Nephron progenitor cell (in vitro differentiated cells): ENCODE measurements around the gene PRDX5.
"Not testable (repeated sequence)": the region's sequence is repeated elsewhere in the genome, so short reads cannot be mapped to it uniquely, and the experiment has no call there.

Source experiments
- DNase-seq: peaks from one replicate; pipeline ENCODE4 v3.0.0; 2021
- H3K27ac Mint-ChIP-seq: 2 replicates; pipeline ENCODE4 v1.8.0; 2021; ENCODE audit warnings: mild to moderate bottlenecking, moderate library complexity, mixed read lengths
- H3K27me3 Mint-ChIP-seq: 2 replicates; pipeline ENCODE4 v1.8.0; 2021; ENCODE audit warnings: mild to moderate bottlenecking, low read depth, mixed read lengths; ENCODE audit not compliant: poor library complexity
- H3K36me3 Mint-ChIP-seq: 2 replicates; pipeline ENCODE4 v1.8.0; 2021; ENCODE audit warnings: low read depth, mixed read lengths
- H3K4me1 Mint-ChIP-seq: 2 replicates; pipeline ENCODE4 v1.8.0; 2021; ENCODE audit warnings: mixed read lengths
- H3K4me3 Mint-ChIP-seq: 2 replicates; pipeline ENCODE4 v1.8.0; 2021; ENCODE audit warnings: mild to moderate bottlenecking, moderate library complexity, mixed read lengths
- H3K9me3 Mint-ChIP-seq: 2 replicates; pipeline ENCODE4 v1.8.0; 2021; ENCODE audit warnings: mild to moderate bottlenecking, moderate library complexity, mixed read lengths
- TF ChIP-seq, protein P1 (sequence below): fragments of 200-600 bp; sonication (generic); IDR thresholded peaks from 2 replicates; pipeline ENCODE4 v1.5.0; 2021; ENCODE audit warnings: antibody characterized with exemption

Gene PRDX5

DNA sequence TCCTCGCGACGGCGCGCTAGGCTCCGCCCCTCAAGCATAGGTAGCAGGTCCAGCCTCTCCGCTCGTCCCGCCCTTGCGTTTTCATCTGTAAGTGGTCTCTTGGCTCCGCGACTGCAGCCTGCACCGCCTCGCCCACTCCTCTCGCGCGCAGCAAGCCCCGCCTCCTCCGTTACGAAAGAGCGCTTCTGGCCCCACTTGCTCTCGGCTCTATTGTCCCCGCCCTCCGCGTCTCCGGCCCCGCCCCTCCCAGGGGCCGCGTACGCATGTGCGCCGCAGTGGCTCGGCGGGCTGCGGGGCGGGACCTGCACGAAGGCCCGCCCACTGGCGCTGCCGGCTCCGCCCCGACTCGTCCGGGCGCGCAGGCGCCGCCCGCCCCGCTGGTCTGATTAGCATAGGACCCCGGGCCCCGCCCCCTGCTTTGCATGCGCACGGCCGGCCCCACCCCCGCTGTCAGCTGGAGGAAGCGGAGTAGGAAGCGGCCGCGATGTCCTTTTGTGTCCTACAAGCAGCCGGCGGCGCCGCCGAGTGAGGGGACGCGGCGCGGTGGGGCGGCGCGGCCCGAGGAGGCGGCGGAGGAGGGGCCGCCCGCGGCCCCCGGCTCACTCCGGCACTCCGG lies 12.7 kb upstream of the PRDX5 start, which contains the start of gene ESRRA:
TSS of gene ESRRA (plus strand) at position 450 of the 616 bp plus-strand sequence. CDS start 1,656 bp downstream, outside the sequence.
- DNase-seq: peak; percentile 100
- Mint-ChIP-seq H3K9me3 (no peaks in the 10 kb centered on the region), H3K4me1 (peaks cover 31% of the 10 kb centered on the region), H3K27me3 (peaks cover 41% of the 10 kb centered on the region), H3K4me3 (peak within 1 kb of the TSS; percentile 95), H3K36me3 (peaks cover 5% of the 10 kb centered on the region), H3K27ac (peak within 1 kb of the TSS; percentile 97)
- TF ChIP-seq, protein P1, sequence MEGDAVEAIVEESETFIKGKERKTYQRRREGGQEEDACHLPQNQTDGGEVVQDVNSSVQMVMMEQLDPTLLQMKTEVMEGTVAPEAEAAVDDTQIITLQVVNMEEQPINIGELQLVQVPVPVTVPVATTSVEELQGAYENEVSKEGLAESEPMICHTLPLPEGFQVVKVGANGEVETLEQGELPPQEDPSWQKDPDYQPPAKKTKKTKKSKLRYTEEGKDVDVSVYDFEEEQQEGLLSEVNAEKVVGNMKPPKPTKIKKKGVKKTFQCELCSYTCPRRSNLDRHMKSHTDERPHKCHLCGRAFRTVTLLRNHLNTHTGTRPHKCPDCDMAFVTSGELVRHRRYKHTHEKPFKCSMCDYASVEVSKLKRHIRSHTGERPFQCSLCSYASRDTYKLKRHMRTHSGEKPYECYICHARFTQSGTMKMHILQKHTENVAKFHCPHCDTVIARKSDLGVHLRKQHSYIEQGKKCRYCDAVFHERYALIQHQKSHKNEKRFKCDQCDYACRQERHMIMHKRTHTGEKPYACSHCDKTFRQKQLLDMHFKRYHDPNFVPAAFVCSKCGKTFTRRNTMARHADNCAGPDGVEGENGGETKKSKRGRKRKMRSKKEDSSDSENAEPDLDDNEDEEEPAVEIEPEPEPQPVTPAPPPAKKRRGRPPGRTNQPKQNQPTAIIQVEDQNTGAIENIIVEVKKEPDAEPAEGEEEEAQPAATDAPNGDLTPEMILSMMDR: no peak

DNA sequence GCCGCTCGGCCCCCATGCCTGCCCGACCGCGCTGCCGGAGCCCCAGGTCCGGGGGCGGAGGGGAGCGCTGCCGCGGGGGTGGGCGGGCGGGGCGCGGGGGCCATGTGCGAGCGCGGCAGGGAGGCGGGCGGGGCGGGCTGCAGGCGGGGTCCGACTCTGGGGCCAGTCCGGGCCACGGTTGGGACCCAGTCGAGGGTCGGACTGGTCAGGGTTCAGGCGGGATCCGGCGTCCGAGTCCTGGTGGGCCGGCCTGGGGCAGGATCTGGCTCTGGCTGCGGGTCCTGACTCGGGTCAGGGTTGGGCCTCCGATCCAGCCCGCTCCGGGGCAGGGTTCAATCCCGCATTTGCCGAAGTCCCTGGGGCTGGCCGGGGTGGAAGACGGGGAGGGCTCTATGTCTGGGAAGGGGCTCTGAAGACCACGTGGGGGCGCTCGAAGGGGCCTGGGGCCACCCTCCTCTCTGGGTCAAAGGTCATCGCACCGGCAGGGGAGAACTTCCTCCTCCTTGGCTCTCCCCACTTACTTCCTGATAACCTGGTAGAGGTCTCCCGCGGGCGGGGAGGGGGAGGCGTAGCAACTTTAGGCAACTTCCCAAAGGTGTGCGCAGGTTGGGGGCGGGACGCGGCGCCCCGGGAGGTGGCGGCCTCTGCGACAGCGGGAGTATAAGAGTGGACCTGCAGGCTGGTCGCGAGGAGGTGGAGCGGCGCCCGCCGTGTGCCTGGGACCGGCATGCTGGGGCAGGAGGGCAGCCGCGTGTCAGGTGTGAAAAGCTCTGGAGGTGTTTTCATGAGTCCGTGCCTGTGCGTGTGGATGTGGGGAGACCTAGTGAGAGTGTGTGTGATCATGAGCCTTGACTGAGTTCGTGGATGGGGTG lies 12.0 kb upstream of the PRDX5 start:
- peak overlapping the region; percentile 95 for H3K4me3 Mint-ChIP-seq
- peak; percentile 75 for DNase-seq
- no peaks in the 10 kb centered on the region for H3K9me3 Mint-ChIP-seq
- TF ChIP-seq, protein P1: peak; percentile 23
- H3K27me3 Mint-ChIP-seq: peaks cover 34% of the 10 kb centered on the region
- peak overlapping the region; percentile 97 for H3K27ac Mint-ChIP-seq
- peaks cover 25% of the 10 kb centered on the region for H3K4me1 Mint-ChIP-seq
- peaks cover 5% of the 10 kb centered on the region for H3K36me3 Mint-ChIP-seq

DNA sequence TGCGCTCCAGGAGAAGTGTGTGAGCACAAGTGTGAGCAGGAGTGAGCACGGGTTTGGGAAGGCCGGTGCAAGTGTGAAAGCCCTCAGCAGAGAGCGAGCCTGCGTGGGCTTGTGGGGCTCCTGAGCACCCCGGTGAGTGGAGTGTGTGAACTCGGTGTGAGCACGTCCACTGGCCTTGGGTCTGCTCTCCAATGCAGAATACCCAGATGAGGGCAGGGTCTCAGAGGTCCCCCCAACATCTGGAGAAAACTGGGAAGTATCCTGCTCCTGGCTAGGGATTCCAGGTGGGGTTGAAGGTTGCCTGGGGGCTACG lies 11.4 kb upstream of the PRDX5 start:
- Mint-ChIP-seq H3K27ac (peak overlapping the region; percentile 97), H3K4me3 (peak overlapping the region; percentile 95), H3K27me3 (peaks cover 28% of the 10 kb centered on the region), H3K9me3 (no peaks in the 10 kb centered on the region), H3K36me3 (peaks cover 5% of the 10 kb centered on the region), H3K4me1 (peaks cover 25% of the 10 kb centered on the region)
- TF ChIP-seq, protein P1: no peak
- no peak for DNase-seq

DNA sequence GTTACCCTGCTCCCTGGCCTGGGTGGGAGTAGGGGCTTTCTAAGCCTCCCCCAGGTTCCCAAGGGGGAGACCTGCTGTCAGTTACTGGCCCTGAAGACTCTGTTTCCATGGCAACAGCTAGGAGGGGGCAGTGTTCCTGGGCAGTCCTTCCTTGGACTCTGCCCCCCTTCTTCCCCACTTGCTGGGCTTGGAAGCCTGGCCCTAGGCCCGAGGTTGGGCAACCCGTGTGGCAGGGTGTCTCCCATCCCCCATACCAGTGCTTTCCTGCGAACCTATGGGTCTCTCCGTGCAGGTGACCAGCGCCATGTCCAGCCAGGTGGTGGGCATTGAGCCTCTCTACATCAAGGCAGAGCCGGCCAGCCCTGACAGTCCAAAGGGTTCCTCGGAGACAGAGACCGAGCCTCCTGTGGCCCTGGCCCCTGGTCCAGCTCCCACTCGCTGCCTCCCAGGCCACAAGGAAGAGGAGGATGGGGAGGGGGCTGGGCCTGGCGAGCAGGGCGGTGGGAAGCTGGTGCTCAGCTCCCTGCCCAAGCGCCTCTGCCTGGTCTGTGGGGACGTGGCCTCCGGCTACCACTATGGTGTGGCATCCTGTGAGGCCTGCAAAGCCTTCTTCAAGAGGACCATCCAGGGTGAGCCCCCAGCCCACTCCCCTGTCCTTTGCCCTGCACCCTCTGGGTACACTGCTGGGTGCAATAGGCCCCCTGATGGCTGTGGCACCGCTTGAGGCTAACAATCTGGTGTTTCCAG lies 10.9 kb upstream of the PRDX5 start:
- Mint-ChIP-seq H3K36me3 (peaks cover 5% of the 10 kb centered on the region), H3K9me3 (no peaks in the 10 kb centered on the region), H3K27ac (no peak overlapping the region), H3K4me3 (peak overlapping the region; percentile 95), H3K27me3 (peaks cover 22% of the 10 kb centered on the region), H3K4me1 (peaks cover 25% of the 10 kb centered on the region)
- TF ChIP-seq, protein P1: no peak
- no peak for DNase-seq

DNA sequence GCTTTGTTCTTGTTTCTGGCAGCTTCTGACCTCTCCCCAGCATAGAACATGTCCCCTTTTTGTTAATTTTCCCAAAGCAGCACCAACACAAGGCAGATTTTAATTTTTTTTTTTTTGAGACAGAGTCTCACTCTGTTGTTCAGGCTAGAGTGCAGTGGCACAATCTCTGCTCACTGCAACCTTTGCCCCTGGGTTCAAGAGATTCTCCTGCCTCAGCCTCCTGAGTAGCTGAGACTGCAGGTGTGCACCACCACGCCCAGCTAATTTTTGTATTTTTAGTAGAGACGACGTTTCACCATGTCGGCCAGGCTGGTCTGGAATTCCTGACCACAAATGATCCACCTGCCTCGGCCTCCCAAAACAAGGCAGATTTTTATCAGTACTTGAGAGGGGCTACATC lies 10.1 kb upstream of the PRDX5 start:
- Mint-ChIP-seq H3K4me3 (peak overlapping the region; percentile 37), H3K27ac (peak overlapping the region; percentile 72), H3K4me1 (peaks cover 25% of the 10 kb centered on the region), H3K27me3 (peaks cover 15% of the 10 kb centered on the region)
- DNase-seq, H3K36me3 Mint-ChIP-seq, H3K9me3 Mint-ChIP-seq: not testable (repeated sequence)

DNA sequence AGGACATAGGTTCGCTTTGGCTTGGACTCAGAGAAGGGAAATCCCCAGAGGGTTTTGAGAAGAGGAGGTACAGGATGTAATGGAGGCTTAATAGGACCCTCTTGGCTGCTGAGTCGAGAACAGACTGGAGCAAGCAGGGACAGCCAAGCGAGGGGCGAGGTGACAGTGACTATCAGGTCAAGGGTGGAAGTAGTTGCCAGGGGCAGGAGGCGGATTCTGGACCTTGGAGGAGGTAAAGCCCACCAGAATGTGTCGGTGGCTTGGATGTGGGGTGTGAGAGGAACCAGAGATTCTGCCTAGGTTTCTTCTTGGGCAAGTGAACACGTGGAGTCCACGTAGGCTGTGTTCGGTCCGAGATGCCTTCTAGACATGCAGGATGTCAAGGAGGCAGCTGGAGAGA lies 5.0 kb upstream of the PRDX5 start:
- no peak overlapping the region for H3K4me3 Mint-ChIP-seq
- TF ChIP-seq, protein P1: no peak
- peaks cover 5% of the 10 kb centered on the region for H3K36me3 Mint-ChIP-seq
- H3K27ac Mint-ChIP-seq: peak overlapping the region; percentile 95
- peaks cover 12% of the 10 kb centered on the region for H3K4me1 Mint-ChIP-seq
- no peaks in the 10 kb centered on the region for H3K9me3 Mint-ChIP-seq
- DNase-seq: no peak
- no peaks in the 10 kb centered on the region for H3K27me3 Mint-ChIP-seq
